Thoracic aorta (tissue), 2 donors: Measurements from ENCODE around the gene DCP1B. TPM values are rescaled to one million over a fixed set of nuclear protein-coding genes. Genes with fewer than 3 reads are reported as not detected.

Source experiments
- ATAC-seq: fragments of 150-250 bp; one replicate; pipeline ENCODE4 v1.8.0; 2017; ENCODE audit warnings: low read depth; ENCODE audit not compliant: insufficient number of reproducible peaks, low FRiP score
- DNase-seq: peaks from one replicate; pipeline ENCODE4 v3.0.0-alpha.2; 2020; ENCODE audit warnings: low spot score
- H3K27ac ChIP-seq, 2 donors: fragments of 200-600 bp; sonication (generic); 1 replicate in 1 of 2; 2 replicates in 1 of 2; pipeline ENCODE4 v1.5.1; 2016; ENCODE audit warnings: mild to moderate bottlenecking in 2 of 2, moderate library complexity in 2 of 2
- H3K27me3 ChIP-seq: fragments of 200-600 bp; sonication (generic); replicated peaks from 2 replicates; pipeline ENCODE4 v1.6.0; 2016; ENCODE audit warnings: mild to moderate bottlenecking; ENCODE audit not compliant: insufficient read depth
- H3K36me3 ChIP-seq: fragments of 200-600 bp; sonication (generic); one replicate; pipeline ENCODE4 v1.5.1; 2016
- H3K4me1 ChIP-seq, 2 donors: fragments of 200-600 bp; sonication (generic); 1 replicate in 1 of 2; 2 replicates in 1 of 2; pipeline versions ENCODE4 v1.5.1 to v1.6.0; 2016; ENCODE audit warnings: low read depth in 2 of 2, mild to moderate bottlenecking in 1 of 2; ENCODE audit not compliant: control insufficient read depth in 1 of 2
- H3K4me3 ChIP-seq: fragments of 200-600 bp; sonication (generic); 2 replicates; pipeline ENCODE4 v1.5.1; 2016; ENCODE audit warnings: mild to moderate bottlenecking
- H3K9me3 ChIP-seq: fragments of 200-600 bp; sonication (generic); 2 replicates; pipeline ENCODE4 v1.5.1; 2016
- total RNA-seq, 2 donors: library from RNA; depleted of rRNA; stranded (reverse); fragments of >200 nt; gene quantifications; one replicate each; pipeline versions ENCODE4 v1.1.0 to v1.2.3, GENCODE V29; 2016
- TF ChIP-seq, protein P1 (sequence below): fragments of 200-600 bp; sonication (generic); IDR thresholded peaks from one replicate; pipeline ENCODE4 v1.5.1; 2019; ENCODE audit warnings: antibody characterized with exemption

DCP1B gene
- total RNA-seq, 2 donors from 2014 or later: 16.6 to 19.5 TPM

DNA sequence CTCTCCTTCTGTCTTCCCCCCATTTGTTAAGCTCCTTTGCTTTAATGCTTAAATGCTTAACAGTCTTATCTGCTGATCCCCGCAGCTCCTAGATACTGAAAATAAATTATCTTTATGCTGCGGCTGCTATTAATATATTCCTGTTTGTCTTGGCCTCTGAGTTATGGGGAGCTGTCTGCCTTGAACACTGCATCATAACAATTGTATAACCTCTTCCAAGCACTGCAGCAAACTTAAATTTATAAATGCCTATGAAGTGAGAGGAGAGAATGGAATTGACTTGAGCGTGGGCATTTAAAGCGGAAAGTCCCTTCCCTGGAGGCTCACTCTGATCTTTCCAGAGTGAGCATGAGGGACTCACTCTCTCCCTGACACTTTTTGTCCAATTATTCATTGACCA, 23.1 kb upstream of the DCP1B start:
- H3K27me3 ChIP-seq: no peaks in the 10 kb centered on the region
- no peak overlapping the region for H3K27ac ChIP-seq
- no peaks in the 10 kb centered on the region for H3K9me3 ChIP-seq
- peaks cover 0 to 10% of the 10 kb centered on the region in 2 donors for H3K4me1 ChIP-seq
- no peak overlapping the region for H3K4me3 ChIP-seq
- H3K36me3 ChIP-seq: no peaks in the 10 kb centered on the region
- DNase-seq (no peak), ATAC-seq (no peak)
- TF ChIP-seq, protein P1, sequence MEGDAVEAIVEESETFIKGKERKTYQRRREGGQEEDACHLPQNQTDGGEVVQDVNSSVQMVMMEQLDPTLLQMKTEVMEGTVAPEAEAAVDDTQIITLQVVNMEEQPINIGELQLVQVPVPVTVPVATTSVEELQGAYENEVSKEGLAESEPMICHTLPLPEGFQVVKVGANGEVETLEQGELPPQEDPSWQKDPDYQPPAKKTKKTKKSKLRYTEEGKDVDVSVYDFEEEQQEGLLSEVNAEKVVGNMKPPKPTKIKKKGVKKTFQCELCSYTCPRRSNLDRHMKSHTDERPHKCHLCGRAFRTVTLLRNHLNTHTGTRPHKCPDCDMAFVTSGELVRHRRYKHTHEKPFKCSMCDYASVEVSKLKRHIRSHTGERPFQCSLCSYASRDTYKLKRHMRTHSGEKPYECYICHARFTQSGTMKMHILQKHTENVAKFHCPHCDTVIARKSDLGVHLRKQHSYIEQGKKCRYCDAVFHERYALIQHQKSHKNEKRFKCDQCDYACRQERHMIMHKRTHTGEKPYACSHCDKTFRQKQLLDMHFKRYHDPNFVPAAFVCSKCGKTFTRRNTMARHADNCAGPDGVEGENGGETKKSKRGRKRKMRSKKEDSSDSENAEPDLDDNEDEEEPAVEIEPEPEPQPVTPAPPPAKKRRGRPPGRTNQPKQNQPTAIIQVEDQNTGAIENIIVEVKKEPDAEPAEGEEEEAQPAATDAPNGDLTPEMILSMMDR: no peak

DNA sequence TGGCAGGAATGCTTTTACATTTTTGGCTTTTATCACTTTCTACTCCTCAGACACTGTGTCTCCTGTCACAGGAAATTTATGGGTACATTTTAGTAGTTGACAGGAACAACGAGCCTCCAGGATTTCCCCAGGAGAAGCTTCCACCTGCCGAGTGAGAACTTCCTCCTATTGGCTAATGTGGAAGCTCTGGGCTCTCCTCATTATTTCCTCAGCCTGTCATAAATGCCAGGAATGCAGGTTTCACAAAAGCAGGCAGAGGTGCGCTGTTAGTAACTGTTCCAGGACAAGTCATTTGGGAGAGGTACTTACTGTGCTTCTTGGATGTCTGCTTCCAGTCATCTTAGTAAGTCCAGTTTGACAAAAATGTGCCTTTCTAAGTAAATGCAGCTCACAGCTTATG, 19.1 kb upstream of the DCP1B start:
- Histone ChIP-seq H3K4me3 (no peak overlapping the region), H3K36me3 (no peaks in the 10 kb centered on the region), H3K27me3 (no peaks in the 10 kb centered on the region), H3K27ac (no peak overlapping the region), H3K9me3 (no peaks in the 10 kb centered on the region), H3K4me1 (peaks cover 0 to 10% of the 10 kb centered on the region in 2 donors)
- TF ChIP-seq, protein P1: no peak
- DNase-seq (no peak), ATAC-seq (no peak)

DNA sequence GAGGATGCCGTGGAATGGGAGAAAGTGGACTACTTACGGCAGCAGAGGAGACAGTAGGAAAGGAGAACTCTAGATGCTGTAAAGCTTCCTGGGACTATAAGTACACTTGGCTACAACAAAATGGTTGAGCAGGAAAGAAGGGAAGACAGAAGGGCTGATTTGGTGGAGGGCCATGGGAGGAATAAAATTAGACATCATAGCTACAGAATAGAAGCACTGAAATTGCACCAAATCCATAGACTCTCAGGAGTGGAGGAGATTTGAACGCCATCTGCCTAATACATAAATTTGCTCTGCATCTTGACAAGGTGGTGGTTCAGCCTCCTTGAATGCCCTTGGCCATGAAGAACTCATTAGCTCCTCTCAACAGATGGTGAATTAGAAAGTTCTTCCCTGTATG, 16.3 kb upstream of the DCP1B start:
- DNase-seq (no peak), ATAC-seq (no peak)
- no peaks in the 10 kb centered on the region for H3K9me3 ChIP-seq
- no peaks in the 10 kb centered on the region for H3K36me3 ChIP-seq
- H3K4me3 ChIP-seq: no peak overlapping the region
- H3K4me1 ChIP-seq: no peaks in the 10 kb centered on the region
- H3K27me3 ChIP-seq: no peaks in the 10 kb centered on the region
- TF ChIP-seq, protein P1: no peak
- H3K27ac ChIP-seq: no peak overlapping the region

DNA sequence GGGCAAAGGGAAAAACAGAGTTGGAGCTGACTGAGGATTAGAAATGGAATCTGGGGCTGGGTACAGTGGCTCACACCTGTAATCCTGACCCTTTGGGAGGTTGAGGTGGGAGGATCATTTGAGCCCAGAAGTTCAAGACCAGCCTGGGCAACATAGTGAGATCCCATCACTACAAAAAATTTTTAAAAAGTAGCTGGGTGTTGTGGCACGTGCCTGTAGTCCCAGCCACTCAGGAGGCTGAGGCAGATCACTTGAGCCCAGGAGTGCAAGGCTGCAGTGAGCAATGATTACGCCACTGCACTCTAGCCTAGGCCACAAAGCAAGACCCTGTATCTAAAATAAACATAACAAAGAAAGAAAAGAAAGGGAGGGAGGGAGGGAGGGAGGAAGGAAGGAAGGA, 14.9 kb upstream of the DCP1B start:
- TF ChIP-seq, protein P1: no peak
- Histone ChIP-seq H3K4me1 (no peaks in the 10 kb centered on the region), H3K4me3 (no peak overlapping the region), H3K36me3 (no peaks in the 10 kb centered on the region), H3K27ac (no peak overlapping the region), H3K9me3 (no peaks in the 10 kb centered on the region), H3K27me3 (no peaks in the 10 kb centered on the region)
- DNase-seq (no peak), ATAC-seq (no peak)

DNA sequence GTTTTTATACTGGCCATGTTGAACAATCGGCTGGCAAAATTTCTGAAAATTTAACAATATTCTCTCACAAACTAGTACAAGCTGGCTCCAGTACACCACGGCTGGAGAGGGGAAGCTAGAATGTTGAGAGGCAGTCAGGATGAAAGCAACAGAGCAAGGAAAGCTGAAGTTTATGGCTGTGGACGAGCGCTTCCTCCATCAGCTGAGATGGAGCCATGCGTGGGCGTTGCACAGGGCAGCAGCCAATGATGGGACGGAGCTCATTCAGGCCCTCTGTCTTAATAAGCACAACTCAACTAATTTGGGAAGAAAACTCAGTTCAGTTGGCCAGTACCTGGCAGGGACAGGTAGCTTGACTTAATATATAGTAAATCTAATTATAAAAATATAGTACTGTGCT, 14.1 kb upstream of the DCP1B start:
- Histone ChIP-seq H3K4me3 (no peak overlapping the region), H3K27me3 (no peaks in the 10 kb centered on the region), H3K36me3 (no peaks in the 10 kb centered on the region), H3K27ac (no peak overlapping the region), H3K4me1 (no peaks in the 10 kb centered on the region), H3K9me3 (no peaks in the 10 kb centered on the region)
- TF ChIP-seq, protein P1: no peak
- ATAC-seq (no peak), DNase-seq (no peak)
